CMK (cell line): ENCODE measurements around the gene GUCA1A.
"Not testable (repeated sequence)": the region's sequence is repeated elsewhere in the genome, so short reads cannot be mapped to it uniquely, and the experiment has no call there.

ENCODE experiments used
- DNase-seq: peaks from one replicate; pipeline ENCODE4 v3.0.0-alpha.2; 2010; ENCODE audit warnings: low read depth

The GUCA1A gene

GRCh38 chr6:42210551-42210950 lies 37.4 kb downstream of the GUCA1A start:
- DNase-seq = no peak

GRCh38 chr6:42211726-42212125 lies 38.6 kb downstream of the GUCA1A start:
- DNase-seq = no peak

GRCh38 chr6:42212442-42212841 lies 39.3 kb downstream of the GUCA1A start:
- DNase-seq = no peak

GRCh38 chr6:42216495-42216894 lies 43.3 kb downstream of the GUCA1A start:
- DNase-seq = not testable (repeated sequence)

GRCh38 chr6:42217157-42217518 lies 44.0 kb downstream of the GUCA1A start:
- DNase-seq = no peak

- peak; percentile 79 for DNase-seq
Measured at GRCh38 chr6:42217519-42218367, 44.6 kb downstream of the GUCA1A start, which contains the start of gene MRPS10. Gene MRPS10 (minus strand): TSS chr6:42217861. CDS start chr6:42217849, 12 bp downstream.

- no peak for DNase-seq
Measured at GRCh38 chr6:42220807-42221206, 47.6 kb downstream of the GUCA1A start.

GRCh38 chr6:42221546-42221945 lies 48.4 kb downstream of the GUCA1A start:
- DNase-seq = no peak

- DNase-seq = no peak
Measured at GRCh38 chr6:42222448-42222847, 49.3 kb downstream of the GUCA1A start.

- no peak for DNase-seq
Measured at GRCh38 chr6:42224222-42225028, 51.3 kb downstream of the GUCA1A start.

GRCh38 chr6:42225029-42225339 lies 51.8 kb downstream of the GUCA1A start:
- no peak for DNase-seq

GRCh38 chr6:42225419-42225818 lies 52.3 kb downstream of the GUCA1A start:
- DNase-seq = no peak

GRCh38 chr6:42226161-42226611 lies 53.0 kb downstream of the GUCA1A start:
- DNase-seq = no peak

GRCh38 chr6:42226645-42227143 lies 53.5 kb downstream of the GUCA1A start:
- no peak for DNase-seq

- DNase-seq = no peak
Measured at GRCh38 chr6:42227173-42227850, 54.1 kb downstream of the GUCA1A start.

- no peak for DNase-seq
Measured at GRCh38 chr6:42228305-42228704, 55.1 kb downstream of the GUCA1A start.
